ENCODE results near the gene TNFSF11. TPM values are rescaled to one million over a fixed set of nuclear protein-coding genes. Genes with fewer than 3 reads are reported as not detected.

TNFSF11 gene, protein sequence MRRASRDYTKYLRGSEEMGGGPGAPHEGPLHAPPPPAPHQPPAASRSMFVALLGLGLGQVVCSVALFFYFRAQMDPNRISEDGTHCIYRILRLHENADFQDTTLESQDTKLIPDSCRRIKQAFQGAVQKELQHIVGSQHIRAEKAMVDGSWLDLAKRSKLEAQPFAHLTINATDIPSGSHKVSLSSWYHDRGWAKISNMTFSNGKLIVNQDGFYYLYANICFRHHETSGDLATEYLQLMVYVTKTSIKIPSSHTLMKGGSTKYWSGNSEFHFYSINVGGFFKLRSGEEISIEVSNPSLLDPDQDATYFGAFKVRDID
- total RNA-seq (1 to 10 TPM in 1 of 5 donors, under 1 TPM in 3, not detected in 1; 0.21 to 1.3 (median 0.50) TPM), total RNA-seq (0.22 to 126 (median 2.5) reads per million in 29 experiments)
- total RNA-seq (2013), result 0.28 TPM

DNA sequence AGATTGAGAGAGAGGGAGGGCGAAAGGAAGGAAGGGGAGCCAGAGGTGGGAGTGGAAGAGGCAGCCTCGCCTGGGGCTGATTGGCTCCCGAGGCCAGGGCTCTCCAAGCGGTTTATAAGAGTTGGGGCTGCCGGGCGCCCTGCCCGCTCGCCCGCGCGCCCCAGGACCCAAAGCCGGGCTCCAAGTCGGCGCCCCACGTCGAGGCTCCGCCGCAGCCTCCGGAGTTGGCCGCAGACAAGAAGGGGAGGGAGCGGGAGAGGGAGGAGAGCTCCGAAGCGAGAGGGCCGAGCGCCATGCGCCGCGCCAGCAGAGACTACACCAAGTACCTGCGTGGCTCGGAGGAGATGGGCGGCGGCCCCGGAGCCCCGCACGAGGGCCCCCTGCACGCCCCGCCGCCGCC, at the start of gene TNFSF11:
Gene TNFSF11 (plus strand): TSS at position 142 of the 400 bp plus-strand sequence. CDS start 152 bp downstream, at position 294.
- Mint-ChIP-seq H3K36me3 (no peaks in the 10 kb centered on the region), H3K4me3 (peak within 1 kb of the TSS; percentile 77 to 94 (median 85)), H3K27ac (no peak within 1 kb of the TSS), H3K27me3 (peaks cover 16 to 30% of the 10 kb centered on the region in 2 donors), H3K9me3 (peaks cover 0 to 7% (median 0%) of the 10 kb centered on the region in 3 donors), H3K4me1 (peaks cover 20 to 26% (median 26%) of the 10 kb centered on the region in 3 donors)
- Histone ChIP-seq H3K9me3 (no peaks in the 10 kb centered on the region), H3K4me3 (ENCODE audit: control insufficient read depth in 1 of 2, extremely low read depth in 1 of 2, low read length in 1 of 2) (peak within 1 kb of the TSS; percentile 50 to 80), H3K4me1 (ENCODE audit: control insufficient read depth in 1 of 2, extremely low read depth in 1 of 2, insufficient read depth in 2 of 2, low read length in 2 of 2) (peaks cover 17 to 18% of the 10 kb centered on the region in 2 experiments), H3K36me3 (ENCODE audit: control insufficient read depth in 2 of 2, extremely low read depth in 1 of 2, insufficient read depth in 1 of 2, low read length in 1 of 2) (no peaks in the 10 kb centered on the region), H3K27me3 (replicated peaks in 1 of 2; ENCODE audit: control insufficient read depth in 2 of 2, extremely low read depth in 1 of 2, insufficient read depth in 2 of 2, low read length in 1 of 2) (peaks cover 0 to 12% of the 10 kb centered on the region in 2 experiments), H3K27ac (ENCODE audit: low read length) (no peak within 1 kb of the TSS)
- WGBS (ENCODE audit: insufficient coverage), result 5% methylated on average over 38 of the region's 39 CpGs
- ChIA-PET POLR2A (no interaction called here), CTCF (no interaction called here)
- DNase-seq (peak in 5 of 35 experiments; percentile 3 to 10 (median 7)), ATAC-seq (replicated peaks in 1 of 4) (peak; percentile 33 to 55 (median 46))

DNA sequence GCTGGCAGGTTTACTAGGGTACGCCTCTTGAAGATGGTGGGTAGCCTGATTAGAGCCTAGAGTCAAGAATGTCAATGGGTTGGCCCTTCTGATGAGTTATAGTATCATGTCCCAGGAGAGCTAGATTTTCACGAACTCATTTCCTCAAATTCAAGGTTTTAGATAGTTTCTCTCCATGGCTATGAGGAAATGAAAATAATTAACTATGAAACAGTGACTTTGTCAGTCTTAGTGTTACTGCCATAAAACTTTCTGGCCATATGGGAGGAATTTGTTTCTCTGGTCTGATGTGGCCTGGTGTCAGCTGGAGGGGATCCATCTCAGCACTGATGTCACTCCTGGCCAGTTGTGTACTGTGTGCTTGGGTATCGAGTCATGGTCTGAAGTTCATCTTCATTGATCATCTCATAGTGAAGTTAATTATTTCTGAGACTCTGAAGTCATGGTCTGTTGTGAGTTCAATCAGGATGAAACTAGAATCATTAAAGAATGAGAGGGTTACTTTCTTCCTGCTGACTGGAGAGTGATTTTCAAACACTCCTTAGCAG, 49.4 kb upstream of the TNFSF11 start:
- WGBS (ENCODE audit: insufficient coverage), result 100% methylated on average over 2 of the region's 3 CpGs

DNA sequence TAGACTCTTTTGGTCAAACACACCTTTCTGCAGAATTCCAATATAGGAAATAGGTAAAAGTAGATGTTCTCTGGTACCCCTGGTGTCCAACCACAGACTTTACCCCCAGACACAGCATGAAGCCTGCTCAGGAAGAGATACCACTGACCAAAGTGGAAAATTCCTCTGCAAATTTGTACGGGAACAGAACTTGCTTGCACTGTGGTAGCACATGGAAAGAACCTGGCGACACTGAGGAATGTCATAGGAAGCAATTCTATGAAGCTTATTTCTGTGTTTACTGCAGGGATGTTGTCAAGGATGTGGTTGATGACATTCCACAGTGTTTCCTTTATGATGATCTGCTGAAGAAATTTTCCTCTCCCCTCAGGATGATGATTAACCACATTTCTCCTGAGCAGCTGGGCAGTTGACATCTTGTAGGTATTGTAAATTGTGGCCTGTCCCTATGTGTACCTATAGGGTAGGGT, 48.9 kb upstream of the TNFSF11 start:
- no peak overlapping the region for H3K27ac ChIP-seq (ENCODE audit: low read length)

More for the DNA sequence above, 49.4 kb upstream of the TNFSF11 start:
- DNase-seq, result no peak
- no peaks in the 10 kb centered on the region for H3K9me3 ChIP-seq
- H3K27ac ChIP-seq (ENCODE audit: low read length), result no peak overlapping the region
- Mint-ChIP-seq H3K4me1 (no peaks in the 10 kb centered on the region), H3K9me3 (peaks cover 0 to under 1% (median under 1%) of the 10 kb centered on the region in 3 donors), H3K27ac (no peak overlapping the region), H3K4me3 (no peak overlapping the region), H3K27me3 (no peaks in the 10 kb centered on the region), H3K36me3 (no peaks in the 10 kb centered on the region)
- ATAC-seq (replicated peaks in 1 of 4), result no peak
- ChIA-PET POLR2A (no interaction called here), CTCF (no interaction called here)
- no peaks in the 10 kb centered on the region for H3K4me1 ChIP-seq (ENCODE audit: control insufficient read depth in 1 of 2, extremely low read depth in 1 of 2, insufficient read depth in 2 of 2, low read length in 2 of 2)
- no peak overlapping the region for H3K4me3 ChIP-seq (ENCODE audit: control insufficient read depth in 1 of 2, extremely low read depth in 1 of 2, low read length in 1 of 2)
- H3K27me3 ChIP-seq (replicated peaks in 1 of 2; ENCODE audit: control insufficient read depth in 2 of 2, extremely low read depth in 1 of 2, insufficient read depth in 2 of 2, low read length in 1 of 2), result no peaks in the 10 kb centered on the region
- H3K36me3 ChIP-seq (ENCODE audit: control insufficient read depth in 2 of 2, extremely low read depth in 1 of 2, insufficient read depth in 1 of 2, low read length in 1 of 2), result no peaks in the 10 kb centered on the region

DNA sequence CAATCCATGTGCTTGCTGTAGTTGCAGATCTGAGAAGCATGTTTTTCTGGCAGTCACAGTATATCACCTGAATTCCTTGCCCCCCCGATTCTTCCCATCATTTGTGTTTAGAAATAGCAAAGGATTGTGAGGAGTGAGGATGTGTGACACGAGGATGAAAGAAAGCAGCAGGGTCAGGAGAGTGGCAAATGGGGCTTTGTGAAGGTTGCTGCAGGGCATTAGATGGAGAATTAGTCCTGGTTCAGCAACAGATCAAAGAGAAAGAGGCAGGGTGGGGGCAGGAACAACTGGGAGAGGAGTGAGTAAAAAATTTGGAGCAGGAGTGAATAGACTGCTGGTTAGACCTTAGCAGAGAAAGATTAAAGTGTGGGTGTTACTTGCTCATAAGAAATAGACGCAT, 47.7 kb upstream of the TNFSF11 start:
- POLR2A ChIA-PET, result interaction anchor here in 1 of 2 donors (0.6 kb wide), 1 partner anchor 957 kb away, joined by 3 read pairs; no protein-coding TSS in a partner anchor
- Mint-ChIP-seq H3K4me3 (no peak overlapping the region), H3K9me3 (no peaks in the 10 kb centered on the region), H3K27ac (no peak overlapping the region), H3K27me3 (no peaks in the 10 kb centered on the region), H3K4me1 (peaks cover 7 to 9% (median 9%) of the 10 kb centered on the region in 3 donors), H3K36me3 (no peaks in the 10 kb centered on the region)
- ATAC-seq (replicated peaks in 1 of 4) (no peak), DNase-seq (no peak)
- peaks cover 0 to 8% of the 10 kb centered on the region in 2 experiments for H3K4me1 ChIP-seq (ENCODE audit: control insufficient read depth in 1 of 2, extremely low read depth in 1 of 2, insufficient read depth in 2 of 2, low read length in 2 of 2)
- no peak overlapping the region for H3K27ac ChIP-seq (ENCODE audit: low read length)
- H3K4me3 ChIP-seq (ENCODE audit: control insufficient read depth in 1 of 2, extremely low read depth in 1 of 2, low read length in 1 of 2), result no peak overlapping the region
- WGBS (ENCODE audit: insufficient coverage), result 67% methylated on average over 1 of the region's 3 CpGs
- H3K36me3 ChIP-seq (ENCODE audit: control insufficient read depth in 2 of 2, extremely low read depth in 1 of 2, insufficient read depth in 1 of 2, low read length in 1 of 2), result no peaks in the 10 kb centered on the region
- H3K9me3 ChIP-seq, result no peaks in the 10 kb centered on the region
- CTCF ChIA-PET, result interaction anchor here in 1 of 2 donors (0.5 kb wide), 1 partner anchor 49 kb away, joined by 3 read pairs; no protein-coding TSS in a partner anchor
- no peaks in the 10 kb centered on the region for H3K27me3 ChIP-seq (replicated peaks in 1 of 2; ENCODE audit: control insufficient read depth in 2 of 2, extremely low read depth in 1 of 2, insufficient read depth in 2 of 2, low read length in 1 of 2)

More for the DNA sequence above, 48.9 kb upstream of the TNFSF11 start:
- no peaks in the 10 kb centered on the region for H3K9me3 ChIP-seq
- no peaks in the 10 kb centered on the region for H3K4me1 ChIP-seq (ENCODE audit: control insufficient read depth in 1 of 2, extremely low read depth in 1 of 2, insufficient read depth in 2 of 2, low read length in 2 of 2)
- ChIA-PET POLR2A (no interaction called here), CTCF (no interaction called here)
- no peak for DNase-seq
- WGBS (ENCODE audit: insufficient coverage), result no CpG with 5 or more reads among the region's 2 CpGs
- no peaks in the 10 kb centered on the region for H3K36me3 ChIP-seq (ENCODE audit: control insufficient read depth in 2 of 2, extremely low read depth in 1 of 2, insufficient read depth in 1 of 2, low read length in 1 of 2)
- H3K36me3 Mint-ChIP-seq, result no peaks in the 10 kb centered on the region
- no peaks in the 10 kb centered on the region for H3K27me3 Mint-ChIP-seq
- H3K27me3 ChIP-seq (replicated peaks in 1 of 2; ENCODE audit: control insufficient read depth in 2 of 2, extremely low read depth in 1 of 2, insufficient read depth in 2 of 2, low read length in 1 of 2), result no peaks in the 10 kb centered on the region
- H3K9me3 Mint-ChIP-seq, result no peaks in the 10 kb centered on the region
- no peak for ATAC-seq (replicated peaks in 1 of 4)
- no peaks in the 10 kb centered on the region for H3K4me1 Mint-ChIP-seq
- H3K27ac Mint-ChIP-seq, result no peak overlapping the region
- no peak overlapping the region for H3K4me3 ChIP-seq (ENCODE audit: control insufficient read depth in 1 of 2, extremely low read depth in 1 of 2, low read length in 1 of 2)
- no peak overlapping the region for H3K4me3 Mint-ChIP-seq

DNA sequence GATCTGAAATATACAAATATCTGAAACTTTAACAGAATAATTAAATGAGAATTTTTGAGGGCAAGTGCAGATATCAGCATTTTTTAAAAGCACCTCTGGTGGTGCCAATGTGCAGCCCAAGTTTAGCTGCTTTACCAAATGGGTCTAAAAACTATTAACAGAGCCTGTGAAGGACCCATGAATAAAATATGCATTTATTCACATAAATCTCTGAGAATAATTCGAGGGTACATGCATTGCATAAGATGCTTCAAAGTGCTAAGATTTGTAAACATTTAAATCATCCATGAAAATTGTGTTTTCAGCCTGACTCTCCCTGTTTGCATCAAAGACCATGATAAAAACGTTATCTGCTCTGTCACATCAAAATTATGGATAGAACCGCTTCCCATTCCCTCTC, 47.1 kb upstream of the TNFSF11 start:
- Histone ChIP-seq H3K4me3 (ENCODE audit: control insufficient read depth in 1 of 2, extremely low read depth in 1 of 2, low read length in 1 of 2) (no peak overlapping the region), H3K4me1 (ENCODE audit: control insufficient read depth in 1 of 2, extremely low read depth in 1 of 2, insufficient read depth in 2 of 2, low read length in 2 of 2) (peaks cover 0 to 9% of the 10 kb centered on the region in 2 experiments), H3K9me3 (no peaks in the 10 kb centered on the region), H3K27ac (ENCODE audit: low read length) (no peak overlapping the region), H3K36me3 (ENCODE audit: control insufficient read depth in 2 of 2, extremely low read depth in 1 of 2, insufficient read depth in 1 of 2, low read length in 1 of 2) (no peaks in the 10 kb centered on the region), H3K27me3 (replicated peaks in 1 of 2; ENCODE audit: control insufficient read depth in 2 of 2, extremely low read depth in 1 of 2, insufficient read depth in 2 of 2, low read length in 1 of 2) (no peaks in the 10 kb centered on the region)
- Mint-ChIP-seq H3K27ac (no peak overlapping the region), H3K4me1 (peaks cover 7 to 9% (median 9%) of the 10 kb centered on the region in 3 donors), H3K4me3 (no peak overlapping the region), H3K27me3 (no peaks in the 10 kb centered on the region), H3K9me3 (no peaks in the 10 kb centered on the region), H3K36me3 (no peaks in the 10 kb centered on the region)
- DNase-seq, result no peak
- POLR2A ChIA-PET, result no interaction called here
- CTCF ChIA-PET, result no interaction called here
- 69% methylated on average over 2 of the region's 3 CpGs for whole genome bisulfite sequencing (ENCODE audit: insufficient coverage)
- ATAC-seq (replicated peaks in 1 of 4), result no peak

DNA sequence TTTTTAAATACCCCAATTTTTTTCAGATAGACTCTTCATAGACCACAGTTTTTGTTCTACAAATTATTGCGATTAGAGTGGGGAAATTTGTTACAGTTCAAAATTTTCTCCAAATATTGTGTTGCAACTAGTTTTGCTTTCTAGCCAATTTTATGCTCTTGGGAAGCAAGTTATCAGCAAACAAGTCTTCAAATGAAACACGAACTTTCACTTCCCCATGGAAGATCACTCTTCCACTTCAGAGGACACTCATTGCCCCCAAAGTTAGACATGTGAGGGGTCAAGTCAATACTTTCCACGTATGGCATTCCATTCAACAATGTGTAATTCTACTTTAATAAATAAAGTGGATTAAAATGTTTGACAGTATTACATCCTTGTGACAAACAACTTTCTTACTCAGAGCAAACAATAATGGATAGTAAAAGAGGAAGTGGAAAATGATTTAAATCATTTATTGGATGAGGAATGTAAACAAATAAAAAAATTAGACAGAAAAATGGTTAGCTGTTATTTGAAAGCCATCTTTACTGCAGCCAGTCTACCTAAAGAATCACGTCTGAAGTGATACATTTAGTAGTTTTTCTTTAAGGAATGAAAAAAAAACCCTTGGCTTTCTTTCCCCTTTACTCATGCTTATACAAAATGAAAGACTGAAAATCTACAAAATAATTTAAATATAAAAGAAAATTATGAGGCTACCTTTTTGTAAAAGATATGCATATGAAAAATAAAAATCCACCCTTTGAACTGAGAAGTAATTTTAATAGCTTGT, 41.2 kb upstream of the TNFSF11 start:
- no CpG with 5 or more reads among the region's 4 CpGs for WGBS (ENCODE audit: insufficient coverage)
- Histone ChIP-seq H3K4me1 (ENCODE audit: control insufficient read depth in 1 of 2, extremely low read depth in 1 of 2, insufficient read depth in 2 of 2, low read length in 2 of 2) (peaks cover 0 to 9% of the 10 kb centered on the region in 2 experiments), H3K9me3 (no peaks in the 10 kb centered on the region), H3K4me3 (ENCODE audit: control insufficient read depth in 1 of 2, extremely low read depth in 1 of 2, low read length in 1 of 2) (no peak overlapping the region), H3K27ac (ENCODE audit: low read length) (no peak overlapping the region), H3K27me3 (replicated peaks in 1 of 2; ENCODE audit: control insufficient read depth in 2 of 2, extremely low read depth in 1 of 2, insufficient read depth in 2 of 2, low read length in 1 of 2) (no peaks in the 10 kb centered on the region), H3K36me3 (ENCODE audit: control insufficient read depth in 2 of 2, extremely low read depth in 1 of 2, insufficient read depth in 1 of 2, low read length in 1 of 2) (no peaks in the 10 kb centered on the region)
- Mint-ChIP-seq H3K27ac (no peak overlapping the region), H3K4me1 (peaks cover 7 to 9% (median 9%) of the 10 kb centered on the region in 3 donors), H3K36me3 (peaks cover 3% of the 10 kb centered on the region), H3K4me3 (no peak overlapping the region), H3K9me3 (no peaks in the 10 kb centered on the region), H3K27me3 (no peaks in the 10 kb centered on the region)
- ChIA-PET POLR2A (no interaction called here), CTCF (no interaction called here)
- DNase-seq (no peak), ATAC-seq (replicated peaks in 1 of 4) (no peak)
